Gastroesophageal sphincter (tissue), 4 donors: Measurements from ENCODE around the gene INPP5A. TPM values are rescaled to one million over a fixed set of nuclear protein-coding genes. Genes with fewer than 3 reads are reported as not detected.

ENCODE experiments used
- ATAC-seq: fragments of 150-250 bp; one replicate; pipeline ENCODE4 v1.9.1; 2016; ENCODE audit warnings: mild to moderate bottlenecking, moderate library complexity
- H3K27ac ChIP-seq, 4 donors: fragments of 200-600 bp; sonication (generic) in 3 of 4; 1 replicate in 3 of 4; 2 replicates in 1 of 4; pipeline ENCODE4 v1.5.1; 2016 to 2019
- H3K27me3 ChIP-seq: fragments of 200-600 bp; sonication (generic); one replicate; pipeline ENCODE4 v1.5.1; 2019
- H3K36me3 ChIP-seq, 2 donors: fragments of 200-600 bp; sonication (generic); one replicate each; pipeline ENCODE4 v1.5.1; 2019; ENCODE audit warnings: control low read depth in 1 of 2
- H3K4me1 ChIP-seq, 3 donors: fragments of 200-600 bp; sonication (generic); 1 replicate in 2 of 3; 2 replicates in 1 of 3; pipeline ENCODE4 v1.5.1; 2016 to 2019; ENCODE audit warnings: control low read depth in 2 of 3
- H3K4me3 ChIP-seq, 2 donors: fragments of 200-600 bp; sonication (generic); one replicate each; pipeline ENCODE4 v1.5.1; 2019; ENCODE audit warnings: mild to moderate bottlenecking in 1 of 2, moderate library complexity in 1 of 2
- H3K9me3 ChIP-seq, 3 donors: fragments of 200-600 bp; sonication (generic); one replicate each; pipeline ENCODE4 v1.5.1; 2017 to 2019; ENCODE audit warnings: control low read depth in 2 of 3
- CTCF ChIP-seq, 4 experiments: fragments of 200-600 bp in 2 of 4; fragments of 450-650 bp in 2 of 4; sonication (generic) in 1 of 4; IDR thresholded peaks; one replicate each; pipeline ENCODE4 v1.5.1; 2017 to 2019; ENCODE audit warnings: antibody characterized with exemption in 4 of 4, mild to moderate bottlenecking in 2 of 4, moderate library complexity in 2 of 4
- EP300 ChIP-seq: sonication (generic); formaldehyde crosslinking; IDR thresholded peaks from one replicate; pipeline ENCODE4 v1.6.1; 2017; ENCODE audit warnings: antibody characterized with exemption, mild to moderate bottlenecking
- POLR2A ChIP-seq, 2 donors: fragments of 450-650 bp; IDR thresholded peaks; one replicate each; pipeline ENCODE4 v1.6.1; 2017; ENCODE audit warnings: antibody characterized with exemption in 2 of 2, mild to moderate bottlenecking in 2 of 2, moderate library complexity in 1 of 2
- POLR2AphosphoS5 ChIP-seq: sonication (generic); formaldehyde crosslinking; IDR thresholded peaks from one replicate; pipeline ENCODE4 v1.6.1; 2017; ENCODE audit warnings: antibody characterized with exemption
- WGBS, 2 donors: methylation state at CpG; one replicate each; pipeline ENCODE4 v1.1.5; 2018; ENCODE audit warnings: low coverage in 1 of 2; 5-methylcytosine and 5-hydroxymethylcytosine counted together
- total RNA-seq, 4 donors: library from RNA; depleted of rRNA; stranded (reverse); fragments of >200 nt; gene quantifications; one replicate each; pipeline ENCODE4 v1.1.0, GENCODE V29; 2016

INPP5A gene
- total RNA-seq, 4 donors from 2014 or later, result 111 to 288 (median 215) TPM

GRCh38 chr10:132565516-132566209 lies 28.1 kb downstream of the INPP5A start:
- H3K27me3 ChIP-seq, result no peaks in the 10 kb centered on the region
- no peak for ATAC-seq
- no peaks in the 10 kb centered on the region for H3K9me3 ChIP-seq
- H3K27ac ChIP-seq, result no peak overlapping the region
- H3K4me3 ChIP-seq, result no peak overlapping the region
- H3K36me3 ChIP-seq, result no peaks in the 10 kb centered on the region
- 92 to 93% methylated on average over 5 to 6 of the region's 12 CpGs for WGBS, 2 donors
- peaks cover 0 to 95% (median 9%) of the 10 kb centered on the region in 3 donors for H3K4me1 ChIP-seq
- TF ChIP-seq POLR2AphosphoS5, result no peak
- no peak for TF ChIP-seq CTCF (IDR thresholded peaks at IDR 0.05)
- no peak for TF ChIP-seq POLR2A (IDR thresholded peaks at IDR 0.05)
- TF ChIP-seq EP300, result no peak

- TF ChIP-seq CTCF (IDR thresholded peaks at IDR 0.05) (no peak), POLR2AphosphoS5 (no peak), POLR2A (IDR thresholded peaks at IDR 0.05) (no peak), EP300 (no peak)
- peaks cover 0 to 95% (median 22%) of the 10 kb centered on the region in 3 donors for H3K4me1 ChIP-seq
- H3K9me3 ChIP-seq, result no peaks in the 10 kb centered on the region
- H3K36me3 ChIP-seq, result no peaks in the 10 kb centered on the region
- H3K27ac ChIP-seq, result no peak overlapping the region
- no peaks in the 10 kb centered on the region for H3K27me3 ChIP-seq
- ATAC-seq, result no peak
- WGBS, 2 donors, result 64 to 65% methylated on average over 4 to 6 of the region's 6 CpGs
- no peak overlapping the region for H3K4me3 ChIP-seq
These were observed 29.3 kb downstream of the INPP5A start for GRCh38 chr10:132566892-132567291.

GRCh38 chr10:132570265-132570664 lies 32.7 kb downstream of the INPP5A start:
- Histone ChIP-seq H3K27me3 (no peaks in the 10 kb centered on the region), H3K4me3 (no peak overlapping the region), H3K27ac (no peak overlapping the region), H3K36me3 (no peaks in the 10 kb centered on the region), H3K9me3 (no peaks in the 10 kb centered on the region), H3K4me1 (peaks cover 6 to 86% (median 31%) of the 10 kb centered on the region in 3 donors)
- WGBS, 2 donors, result 58 to 77% methylated on average over 2 to 3 of the region's 10 CpGs
- no peak for ATAC-seq
- TF ChIP-seq POLR2A (IDR thresholded peaks at IDR 0.05), result no peak

- Histone ChIP-seq H3K36me3 (no peaks in the 10 kb centered on the region), H3K9me3 (no peaks in the 10 kb centered on the region), H3K27ac (peak overlapping the region in 3 of 4 donors; percentile 77 to 84 (median 83)), H3K27me3 (no peaks in the 10 kb centered on the region), H3K4me1 (peaks cover 9 to 86% (median 36%) of the 10 kb centered on the region in 3 donors), H3K4me3 (no peak overlapping the region)
- WGBS, 2 donors, result 80 to 82% methylated on average over 1 to 3 of the region's 26 CpGs
- TF ChIP-seq POLR2AphosphoS5 (no peak), EP300 (no peak), CTCF (IDR thresholded peaks at IDR 0.05) (no peak), POLR2A (IDR thresholded peaks at IDR 0.05) (no peak)
- peak; percentile 14 for ATAC-seq
These were observed 33.4 kb downstream of the INPP5A start for GRCh38 chr10:132570771-132571649.

- peak overlapping the region in 1 of 2 donors; percentile 11 for H3K4me3 ChIP-seq
These were observed 34.3 kb downstream of the INPP5A start for GRCh38 chr10:132571650-132572544.

More at GRCh38 chr10:132571650-132572544, 34.3 kb downstream of the INPP5A start:
- Histone ChIP-seq H3K27ac (peak overlapping the region; percentile 4 to 84 (median 80)), H3K4me1 (peaks cover 12 to 86% (median 45%) of the 10 kb centered on the region in 3 donors), H3K27me3 (no peaks in the 10 kb centered on the region), H3K9me3 (no peaks in the 10 kb centered on the region), H3K36me3 (no peaks in the 10 kb centered on the region)
- ATAC-seq, result peak; percentile 80
- TF ChIP-seq POLR2AphosphoS5, result peak; percentile 63
- TF ChIP-seq CTCF (IDR thresholded peaks at IDR 0.05), result no peak
- WGBS, 2 donors, result 0 to 28% methylated on average over 1 to 7 of the region's 23 CpGs
